Measurements from ENCODE around the gene TRUB1. TPM values are rescaled to one million over a fixed set of nuclear protein-coding genes. Genes with fewer than 3 reads are reported as not detected.

TRUB1 gene
- total and polyA plus RNA-seq, 2 of the 4 experiments (the other 2 are of a cell fraction): 9.1 to 17.9 TPM

DNA sequence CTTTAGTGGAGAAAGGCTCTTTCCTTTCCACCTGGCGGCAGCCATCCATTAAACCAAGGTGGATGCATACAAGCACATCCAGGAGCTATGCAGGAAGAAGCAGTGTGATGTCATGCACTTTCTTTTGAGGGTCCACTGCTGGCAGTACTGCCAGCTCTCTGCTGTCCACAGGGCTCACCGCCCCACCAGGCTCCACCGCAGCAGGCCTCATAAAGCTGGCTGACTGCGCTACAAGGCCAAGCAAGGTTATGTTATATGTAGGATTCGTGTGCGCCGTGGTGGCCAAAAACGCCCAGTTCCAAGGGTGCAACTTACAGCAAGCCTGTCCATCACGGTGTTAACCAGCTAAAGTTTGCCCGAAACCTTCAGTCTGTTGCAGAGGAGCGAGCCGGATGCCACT lies 37.3 kb upstream of the TRUB1 start:
- H3K4me2 ChIP-seq (ENCODE audit: low read depth, low read length): no peak overlapping the region
- H3K27me3 ChIP-seq (ENCODE audit: control insufficient read depth, insufficient read depth, low read length): peaks cover 4% of the 10 kb centered on the region
- H3K9me3 ChIP-seq (ENCODE audit: control insufficient read depth, insufficient read depth, low read length): no peaks in the 10 kb centered on the region
- dilution Hi-C loops (cut with HindIII; ENCODE audit: low sequenced_read_pairs, unreplicated experiment): no loop called here
- H2BK20ac ChIP-seq (ENCODE audit: low read depth, low read length): no peak overlapping the region
- no peak overlapping the region for H2BK15ac ChIP-seq (ENCODE audit: low read depth, low read length)
- H3K79me1 ChIP-seq (ENCODE audit: low read depth in 1 of 2, low read length in 2 of 2): no peaks in the 10 kb centered on the region
- no peak overlapping the region for H3K4ac ChIP-seq (ENCODE audit: low read depth, low read length)
- no peak overlapping the region for H4K8ac ChIP-seq (ENCODE audit: low read depth in 2 of 2, low read length in 2 of 2)
- no peaks in the 10 kb centered on the region for H3K36me3 ChIP-seq (ENCODE audit: control insufficient read depth, insufficient read depth, low read length)
- no peak overlapping the region for H3K18ac ChIP-seq (ENCODE audit: low read depth, low read length)
- H3K9me1 ChIP-seq (ENCODE audit: insufficient read depth, low read length): no peaks in the 10 kb centered on the region
- CTCF ChIA-PET: no interaction called here
- no peak overlapping the region for H3K56ac ChIP-seq (ENCODE audit: extremely low read depth, insufficient read depth, low read length)
- H2AFZ ChIP-seq (replicated peaks; ENCODE audit: low read length, poor library complexity): no peak overlapping the region
- TF ChIP-seq, protein P1, sequence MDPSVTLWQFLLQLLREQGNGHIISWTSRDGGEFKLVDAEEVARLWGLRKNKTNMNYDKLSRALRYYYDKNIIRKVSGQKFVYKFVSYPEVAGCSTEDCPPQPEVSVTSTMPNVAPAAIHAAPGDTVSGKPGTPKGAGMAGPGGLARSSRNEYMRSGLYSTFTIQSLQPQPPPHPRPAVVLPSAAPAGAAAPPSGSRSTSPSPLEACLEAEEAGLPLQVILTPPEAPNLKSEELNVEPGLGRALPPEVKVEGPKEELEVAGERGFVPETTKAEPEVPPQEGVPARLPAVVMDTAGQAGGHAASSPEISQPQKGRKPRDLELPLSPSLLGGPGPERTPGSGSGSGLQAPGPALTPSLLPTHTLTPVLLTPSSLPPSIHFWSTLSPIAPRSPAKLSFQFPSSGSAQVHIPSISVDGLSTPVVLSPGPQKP (IDR thresholded peaks at IDR 0.05; ENCODE audit: borderline replicate concordance, low read depth, low read length): no peak
- no peak for TF ChIP-seq FOS (IDR thresholded peaks at IDR 0.05; ENCODE audit: low read depth, low read length)
- no peak for TF ChIP-seq RAD21 (IDR thresholded peaks at IDR 0.05; ENCODE audit: low read length)
- no peak overlapping the region for H3K23ac ChIP-seq (ENCODE audit: low read depth, low read length)
- H3K4me1 ChIP-seq (ENCODE audit: control insufficient read depth, insufficient read depth, low read length): no peaks in the 10 kb centered on the region; the same call in 1 of the 2 replicates
- H3K9ac ChIP-seq (ENCODE audit: low read depth, low read length): no peak overlapping the region
- H2BK5ac ChIP-seq (ENCODE audit: low read depth, low read length, poor library complexity, severe bottlenecking): no peak overlapping the region
- no peak overlapping the region for H4K5ac ChIP-seq (ENCODE audit: low read depth, low read length)
- POLR2A ChIA-PET (ENCODE audit: unreplicated experiment): no interaction called here
- no peak overlapping the region for H2AK5ac ChIP-seq (ENCODE audit: low read depth, low read length)
- WGBS, 2 experiments (ENCODE audit: extremely low coverage in 2 of 2, insufficient read length in 1 of 2): 100% methylated on average over 2 of the region's 12 CpGs; no CpG with 5 or more reads in 1 of the 2 experiments
- H3K4me3 ChIP-seq (ENCODE audit: insufficient read depth, low read depth, low read length): no peak overlapping the region
- in situ Hi-C loops (cut with MboI; ENCODE audit: low sequenced_read_pairs): no loop called here
- no peak for DNase-seq
- H2AK9ac ChIP-seq (replicated peaks; ENCODE audit: low read depth, low read length, poor library complexity): no peak overlapping the region
- H2BK120ac ChIP-seq (ENCODE audit: low read depth, low read length): no peak overlapping the region
- H3K14ac ChIP-seq (replicated peaks; ENCODE audit: low read depth, low read length): no peak overlapping the region
- intact Hi-C loops (cut with micrococcal nuclease): no loop called here
- no peaks in the 10 kb centered on the region for H4K20me1 ChIP-seq (ENCODE audit: insufficient read depth, low read length)
- H4K91ac ChIP-seq (ENCODE audit: insufficient read depth, low read depth, low read length): no peak overlapping the region
- no TSS peak for BruUV-seq (replicated peaks)
- ATAC-seq (ENCODE audit: low read depth): no peak
- H3K27ac ChIP-seq (ENCODE audit: insufficient read depth, low read length): no peak overlapping the region
